Hindlimb muscle (tissue), 1 donor: ENCODE measurements around the gene ANKRD35. TPM values are rescaled to one million over a fixed set of nuclear protein-coding genes. Genes with fewer than 3 reads are reported as not detected.
A peak's percentile ranks its signal among the peaks of the same experiment; 100 is the strongest.
"Not testable (repeated sequence)": the region's sequence is repeated elsewhere in the genome, so short reads cannot be mapped to it uniquely, and the experiment has no call there.

Source experiments
- DNase-seq: peaks from one replicate; pipeline ENCODE4 v3.0.0-alpha.2; 2013
- polyA plus RNA-seq: library from polyadenylated mRNA; unstranded; fragments of 120-200 nt; gene quantifications from one replicate; pipeline ENCODE4 v1.2.1, GENCODE V29; 2013; ENCODE audit not compliant: insufficient read length

Gene ANKRD35
- polyA plus RNA-seq, 1 donor: 2.7 TPM

DNA sequence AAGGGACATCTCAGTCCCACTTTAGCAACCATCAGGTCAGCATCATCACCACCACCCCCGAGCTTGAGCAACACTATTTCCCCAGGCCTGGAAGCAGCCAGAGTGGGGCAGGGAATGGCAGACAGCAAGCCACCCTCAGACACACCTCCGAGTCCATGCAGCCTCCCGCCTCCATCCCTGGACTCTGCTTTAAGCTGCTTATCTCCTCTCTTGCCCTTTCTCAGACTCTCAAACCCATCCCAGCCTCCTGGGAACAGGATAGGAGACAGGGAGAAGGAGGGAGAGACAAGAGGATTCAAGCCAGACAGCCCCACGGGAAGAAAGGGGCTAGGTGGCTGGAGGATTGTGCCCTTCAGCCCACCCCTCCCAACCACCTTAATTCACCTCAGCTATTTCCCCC lies 28.5 kb downstream of the ANKRD35 start:
- no peak for DNase-seq

DNA sequence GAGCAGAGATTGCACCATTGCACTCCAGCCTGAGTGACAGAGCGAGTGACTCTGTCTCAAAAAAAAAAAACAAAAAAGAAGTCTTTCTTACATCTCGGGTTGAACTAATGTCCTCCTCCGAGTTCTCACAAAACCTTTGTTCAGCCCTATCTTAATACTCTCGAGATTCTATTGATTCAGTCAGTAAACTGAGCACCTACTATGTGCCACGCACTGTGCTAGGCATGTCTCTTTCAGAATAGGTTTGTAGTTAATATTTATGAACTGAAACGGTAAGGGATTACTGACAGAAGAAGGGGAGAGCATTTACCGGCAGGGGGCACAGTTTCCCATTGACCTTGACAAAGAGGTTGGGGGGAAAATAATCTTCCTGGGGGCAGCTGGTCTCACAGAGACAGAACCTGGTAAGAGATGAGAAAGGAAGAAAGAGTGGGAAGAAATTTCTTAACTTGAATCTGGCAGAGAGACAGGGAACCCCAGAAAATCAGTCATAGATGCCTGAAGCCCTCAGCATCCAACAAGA lies 30.2 kb downstream of the ANKRD35 start:
- no peak for DNase-seq

GRCh38 chr1:145849356-145850160 lies 36.1 kb downstream of the ANKRD35 start:
- DNase-seq: no peak

- DNase-seq: no peak
Observed at GRCh38 chr1:145847827-145848226, 37.8 kb downstream of the ANKRD35 start.

- DNase-seq: peak; percentile 33
Observed at GRCh38 chr1:145846201-145846612, 39.5 kb downstream of the ANKRD35 start.

DNA sequence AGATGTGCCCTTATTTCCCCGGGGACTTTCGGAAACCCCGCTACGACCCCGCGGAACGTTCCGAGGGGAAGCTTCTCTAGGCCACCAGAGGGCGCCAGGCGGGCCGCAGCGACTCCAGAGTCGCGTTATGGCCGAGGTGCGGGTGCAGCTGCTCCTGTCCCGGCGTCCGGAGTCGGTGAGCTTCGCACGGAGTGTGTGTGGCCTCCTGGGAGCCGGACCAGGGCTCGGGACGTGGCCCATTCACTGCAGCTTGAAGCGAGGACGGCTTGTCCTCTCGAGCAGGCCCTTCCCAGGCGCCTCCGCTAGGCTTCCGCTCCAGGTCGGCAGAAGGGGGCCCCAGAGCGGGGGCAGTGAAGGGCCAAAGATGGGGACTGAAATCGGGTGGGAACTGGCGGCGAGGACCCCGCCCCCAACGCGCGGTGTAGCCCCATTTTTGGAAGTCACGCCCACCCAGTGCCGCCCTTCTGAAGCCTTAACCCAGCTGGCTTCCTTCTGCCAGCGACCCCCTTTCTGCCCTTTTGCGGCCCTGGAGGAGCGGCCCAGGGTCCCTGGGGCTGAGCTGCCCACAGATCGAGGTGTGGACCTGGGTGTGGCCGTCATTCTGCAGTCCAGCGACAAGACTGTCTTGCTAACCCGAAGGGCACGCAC lies 40.0 kb downstream of the ANKRD35 start, which contains the start of gene NUDT17:
NUDT17 (plus strand) TSS at position 117 of the 648 bp plus-strand sequence; CDS start at position 128, 11 bp downstream.
- DNase-seq: peak; percentile 85

DNA sequence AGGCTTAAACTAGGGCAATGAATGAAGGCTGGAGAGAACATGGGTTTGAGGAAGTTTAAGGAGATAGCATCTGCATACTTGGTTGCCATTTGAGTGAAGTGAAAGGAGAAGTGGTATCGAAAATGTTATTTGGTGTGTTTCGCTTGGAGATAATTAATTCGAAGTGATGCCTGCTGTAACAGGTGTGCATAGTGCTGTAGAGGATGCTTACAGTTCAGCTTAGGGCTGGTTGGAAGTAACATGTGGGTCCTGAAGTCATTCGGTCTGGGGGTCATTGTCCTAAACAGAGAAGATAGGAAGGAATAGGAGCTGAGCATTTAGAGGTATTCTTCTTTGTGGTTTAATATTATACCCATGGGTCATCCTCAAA lies 40.5 kb downstream of the ANKRD35 start:
- DNase-seq: no peak

GRCh38 chr1:145843031-145843430 lies 42.6 kb downstream of the ANKRD35 start:
- DNase-seq: no peak

GRCh38 chr1:145837656-145838055 lies 48.0 kb downstream of the ANKRD35 start:
- DNase-seq: no peak

GRCh38 chr1:145830810-145831209 lies 54.9 kb downstream of the ANKRD35 start:
- DNase-seq: not testable (repeated sequence)

- DNase-seq: no peak
Observed at GRCh38 chr1:145828367-145829026, 57.2 kb downstream of the ANKRD35 start.

DNA sequence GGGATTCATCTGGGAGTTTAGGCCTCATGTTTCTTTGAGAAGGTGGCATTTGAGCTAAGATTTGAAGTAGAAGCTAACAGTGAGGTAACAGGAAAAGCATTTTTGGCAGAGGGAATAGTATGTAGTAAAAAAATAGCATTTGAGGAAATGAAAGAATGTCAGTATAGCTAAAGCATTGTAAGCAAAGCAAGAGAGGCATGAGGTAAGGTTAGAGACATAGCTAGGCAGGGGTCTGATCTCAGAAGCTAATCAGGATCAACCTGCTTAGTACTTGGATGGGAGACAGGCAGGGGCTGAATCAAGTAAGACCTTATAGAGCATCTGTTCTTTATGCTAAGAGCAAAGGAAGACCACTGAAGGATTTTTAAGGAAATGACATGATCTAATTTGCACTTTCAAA lies 57.7 kb downstream of the ANKRD35 start:
- no peak for DNase-seq

DNA sequence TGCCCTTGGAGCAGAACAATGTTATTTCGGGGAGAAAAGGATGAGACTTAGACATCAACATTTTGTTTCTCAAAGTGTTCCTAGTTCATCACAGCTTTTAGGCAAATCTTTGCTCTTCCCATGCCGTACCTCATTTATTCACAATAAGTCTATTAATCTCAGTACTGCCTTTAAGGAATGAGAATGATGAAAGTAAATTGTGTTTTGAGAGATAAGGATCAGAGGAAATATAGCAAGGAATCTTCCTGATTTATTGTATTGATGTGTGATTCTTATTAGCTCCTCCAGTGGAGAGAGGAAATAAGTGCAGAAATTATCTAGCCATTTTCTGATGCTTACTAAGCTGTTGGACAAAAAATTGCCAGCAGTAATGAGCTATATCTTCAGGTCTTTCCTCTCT lies 59.6 kb downstream of the ANKRD35 start:
- no peak for DNase-seq

DNA sequence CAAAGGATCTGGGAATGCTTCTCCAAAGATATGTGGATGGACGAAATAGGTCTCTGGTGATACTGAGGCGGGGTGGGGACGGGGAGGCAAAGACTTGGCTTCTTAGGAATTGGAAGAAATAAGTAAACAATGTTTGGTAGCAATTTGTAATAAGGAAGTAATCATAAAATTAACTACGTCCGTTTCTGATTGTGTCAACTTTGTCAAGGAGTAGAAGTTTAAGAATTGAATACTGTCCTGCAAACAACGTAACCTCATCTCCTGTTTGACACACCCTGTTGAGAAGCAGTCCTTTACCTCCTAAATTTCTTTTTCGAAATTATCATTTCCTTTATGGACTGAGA lies 61.2 kb downstream of the ANKRD35 start:
- no peak for DNase-seq

- DNase-seq: peak; percentile 91
Observed at GRCh38 chr1:145823565-145824498, 61.8 kb downstream of the ANKRD35 start, which contains the start of the genes POLR3C and RNF115. Gene POLR3C, plus strand, starts transcription at chr1:145824200. Its CDS starts 1,577 bp downstream, at chr1:145825777. Gene RNF115, minus strand, starts transcription at chr1:145824095. Its CDS starts 222 bp downstream, at chr1:145823873.

DNA sequence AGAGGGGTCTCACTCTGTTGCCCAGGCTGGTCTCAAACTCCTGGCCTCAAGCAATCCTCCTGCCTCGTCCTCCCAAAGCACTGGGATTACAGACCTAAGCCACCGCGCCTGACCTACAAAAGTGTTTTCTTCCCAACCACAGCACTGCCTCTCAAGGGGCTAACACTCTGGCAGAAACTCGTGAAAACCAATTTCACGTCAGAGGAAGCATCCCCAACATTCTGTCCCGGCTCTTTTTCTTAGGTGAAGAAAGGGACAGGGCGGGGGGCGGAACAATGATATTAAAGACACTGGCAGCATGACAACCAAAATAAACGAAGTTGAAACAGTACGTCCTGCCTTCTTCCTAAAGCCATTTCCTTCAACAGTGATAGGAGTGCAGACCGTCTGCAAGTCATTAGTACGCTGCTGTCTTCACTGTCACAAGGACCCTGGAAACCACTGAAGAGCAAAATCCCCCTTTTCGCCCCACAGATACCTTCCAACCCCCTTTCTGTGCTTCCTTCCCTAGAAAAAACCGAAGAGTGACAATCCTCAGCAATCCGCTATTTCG lies 62.8 kb downstream of the ANKRD35 start:
- DNase-seq: not testable (repeated sequence)

GRCh38 chr1:145818095-145818494 lies 67.6 kb downstream of the ANKRD35 start:
- not testable (repeated sequence) for DNase-seq
